ENCODE results near the gene C22orf15.
A peak's percentile ranks its signal among the peaks of the same experiment; 100 is the strongest.

C22orf15 gene

DNA sequence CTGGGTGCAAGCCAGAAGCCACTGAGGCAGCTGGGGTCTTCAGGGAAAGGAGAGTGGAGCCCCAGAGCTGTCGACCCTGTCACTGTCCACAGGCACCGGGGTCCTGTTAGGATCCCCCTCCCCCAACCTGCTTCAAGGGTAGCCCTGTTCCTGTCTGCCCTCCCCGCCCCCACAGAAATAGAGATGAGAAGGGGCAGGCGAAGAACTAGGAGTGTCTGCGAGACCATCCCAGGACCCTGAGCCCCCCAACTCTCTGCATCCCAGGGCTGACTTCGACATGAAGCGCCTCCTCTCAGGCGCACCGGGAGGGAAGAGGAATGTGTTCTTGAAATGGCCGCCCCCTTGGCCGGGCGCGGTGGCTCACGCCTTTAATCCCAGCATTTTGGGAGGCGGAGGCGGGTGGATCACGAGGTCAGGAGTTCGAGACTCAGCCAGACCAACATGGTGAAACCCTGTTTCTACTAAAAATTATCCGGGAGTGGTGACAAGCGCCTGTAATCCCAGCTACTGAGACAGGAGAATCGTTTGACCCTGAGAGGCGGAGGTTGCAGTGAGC is 11.3 kb upstream of the C22orf15 start:
- no peak for DNase-seq

DNA sequence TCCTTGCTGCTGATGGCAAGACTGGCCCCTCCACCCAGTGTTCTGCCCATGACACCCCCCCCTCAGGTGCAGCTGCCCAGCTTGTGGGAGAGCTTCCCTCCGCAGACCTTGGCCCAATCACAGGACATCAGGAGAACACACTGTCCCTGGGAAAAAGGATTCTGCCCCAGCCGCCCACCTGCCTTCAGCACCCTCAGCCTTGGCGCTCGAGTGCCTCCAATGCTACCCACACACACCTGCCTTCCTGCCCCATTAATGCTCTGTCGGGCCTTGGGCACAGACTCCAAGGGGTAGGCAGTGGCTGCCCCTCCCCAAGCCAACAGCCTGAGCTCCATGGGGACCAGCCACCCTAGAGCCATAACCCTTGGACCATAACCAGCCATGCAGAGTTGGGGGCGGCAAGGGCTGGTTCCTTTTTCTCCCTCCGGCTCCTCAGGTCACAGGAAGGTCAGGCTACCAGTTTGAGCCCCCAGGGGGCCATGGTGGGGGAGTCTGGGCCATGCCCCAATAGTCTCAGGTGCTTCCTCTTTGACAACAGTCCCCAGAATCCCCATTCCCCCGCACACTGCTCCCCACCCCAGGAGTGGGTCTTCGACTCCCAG is 10.6 kb upstream of the C22orf15 start:
- no peak for DNase-seq

DNA sequence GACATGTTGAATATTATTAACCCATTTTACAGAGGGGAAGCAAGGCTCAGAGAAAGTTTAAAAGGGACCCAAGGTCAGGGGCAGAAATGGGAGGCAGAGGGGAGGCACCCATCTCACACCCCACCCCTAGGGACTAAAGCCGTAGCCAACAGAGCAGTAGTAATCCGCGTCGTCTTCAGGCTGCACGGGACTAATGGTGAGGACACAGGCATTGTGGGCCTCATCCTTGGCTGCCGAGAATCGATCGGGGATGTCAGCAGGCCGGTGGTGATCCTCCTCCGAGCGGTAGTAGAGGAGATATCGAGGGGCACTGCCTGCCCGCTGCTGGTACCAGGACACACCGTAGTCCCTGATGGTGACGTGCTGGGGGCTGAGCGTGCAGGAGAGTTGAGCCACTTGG is 10.0 kb upstream of the C22orf15 start:
- no peak for DNase-seq

DNA sequence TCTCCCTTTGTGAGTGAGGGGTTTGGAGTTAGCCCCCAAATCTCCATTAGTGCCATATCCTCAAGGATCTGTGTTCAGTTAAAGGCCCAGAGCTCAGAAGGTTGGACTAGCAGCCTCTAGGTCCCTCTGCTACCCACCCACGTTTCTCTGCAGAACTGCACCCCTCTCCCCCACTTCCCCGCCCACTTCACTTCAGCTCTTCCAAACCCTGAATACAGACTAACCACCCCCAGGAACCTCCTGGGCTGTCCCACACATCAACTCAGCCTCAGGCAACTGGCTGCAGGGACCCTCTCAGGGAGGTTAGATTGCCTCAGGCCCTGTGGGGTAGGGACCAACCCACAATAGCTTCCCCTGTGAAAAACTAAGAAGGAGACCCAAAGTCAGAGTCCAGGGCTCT is 9.4 kb upstream of the C22orf15 start:
- DNase-seq, result no peak

DNA sequence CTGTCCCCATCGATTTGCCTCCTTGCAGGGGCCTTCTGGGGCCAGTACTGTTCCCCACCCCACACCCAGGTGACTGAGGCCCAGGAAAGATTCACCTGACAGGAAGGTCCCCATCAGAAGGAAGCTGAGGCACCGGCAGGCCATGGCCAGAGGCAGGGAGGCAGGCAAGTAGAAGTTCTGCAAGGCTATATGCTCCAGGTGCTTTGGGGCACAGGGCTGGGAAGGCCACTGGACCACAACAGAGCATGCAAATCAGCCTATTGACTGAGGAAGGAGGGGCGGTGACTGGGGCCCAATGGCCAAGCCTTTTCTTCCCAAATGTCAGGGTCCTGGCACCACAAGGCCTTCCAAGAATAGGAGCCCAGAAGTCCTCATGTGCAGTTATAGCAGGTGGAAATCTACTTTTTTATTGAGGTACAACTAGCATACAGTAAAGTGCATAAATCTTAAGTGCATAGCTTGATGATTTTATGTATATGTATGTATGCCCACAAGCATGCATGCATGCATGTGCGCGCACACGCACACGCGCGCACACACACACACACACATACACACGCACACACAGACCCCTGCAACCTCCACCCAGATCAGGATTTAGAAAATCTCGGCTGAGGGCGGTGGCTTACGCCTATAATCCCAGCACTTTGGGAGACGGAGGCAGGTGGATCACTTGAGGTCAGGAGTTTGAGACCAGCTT is 8.4 kb upstream of the C22orf15 start, which contains the start of gene VPREB3:
VPREB3 (minus strand) TSS at position 206 of the 700 bp plus-strand sequence; CDS start at position 144, 62 bp downstream.
- DNase-seq, result no peak

DNA sequence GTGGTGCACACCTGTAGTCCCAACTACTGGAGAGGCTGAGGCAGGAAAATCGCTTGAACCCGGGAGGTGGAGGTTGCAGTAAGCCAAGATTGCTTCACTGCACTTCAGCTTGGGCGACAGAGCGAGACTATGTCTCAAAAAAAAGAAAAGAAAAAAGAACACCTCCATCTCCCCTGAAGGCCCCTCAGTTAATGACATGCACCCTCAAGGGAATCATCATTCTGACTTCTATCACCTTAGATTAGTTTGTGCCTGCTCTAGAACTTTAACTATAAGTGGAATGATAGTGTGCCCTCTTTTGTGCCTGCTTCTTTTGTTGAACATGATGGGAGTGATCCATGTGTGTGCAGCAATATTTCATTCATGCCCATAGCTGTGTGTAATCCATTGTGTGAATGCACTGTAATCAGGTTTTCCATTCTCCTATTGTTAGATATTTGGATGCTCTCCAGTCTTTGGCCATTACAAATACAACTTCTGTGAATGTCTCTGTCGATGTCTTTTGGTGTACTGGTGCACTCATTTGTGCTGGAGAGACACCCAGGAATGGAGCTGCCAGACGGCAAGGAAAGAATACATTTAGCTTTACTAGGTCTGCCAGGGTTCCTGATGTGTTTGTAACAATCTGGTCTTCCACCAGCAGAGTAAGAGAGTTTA is 7.7 kb upstream of the C22orf15 start:
- DNase-seq, result no peak

DNA sequence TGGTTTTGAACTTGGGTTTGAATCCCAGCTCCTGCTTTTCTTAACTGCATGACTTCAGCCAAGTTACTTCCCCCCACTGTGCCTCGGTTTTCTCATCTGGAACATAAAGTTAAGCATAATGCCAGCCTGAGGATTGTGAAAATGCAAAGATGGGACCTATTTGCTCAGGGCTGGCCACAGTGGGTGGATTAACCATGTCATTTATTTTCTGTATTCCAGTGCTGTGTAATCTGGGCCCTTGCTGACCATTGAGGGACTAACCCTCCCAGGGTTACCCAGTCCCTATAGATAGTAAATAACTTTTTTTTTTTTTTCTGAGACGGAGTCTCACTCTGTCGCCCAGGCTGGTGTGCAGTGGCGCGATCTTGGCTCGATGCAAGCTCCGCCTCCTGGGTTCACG is 7.1 kb upstream of the C22orf15 start:
- no peak for DNase-seq

DNA sequence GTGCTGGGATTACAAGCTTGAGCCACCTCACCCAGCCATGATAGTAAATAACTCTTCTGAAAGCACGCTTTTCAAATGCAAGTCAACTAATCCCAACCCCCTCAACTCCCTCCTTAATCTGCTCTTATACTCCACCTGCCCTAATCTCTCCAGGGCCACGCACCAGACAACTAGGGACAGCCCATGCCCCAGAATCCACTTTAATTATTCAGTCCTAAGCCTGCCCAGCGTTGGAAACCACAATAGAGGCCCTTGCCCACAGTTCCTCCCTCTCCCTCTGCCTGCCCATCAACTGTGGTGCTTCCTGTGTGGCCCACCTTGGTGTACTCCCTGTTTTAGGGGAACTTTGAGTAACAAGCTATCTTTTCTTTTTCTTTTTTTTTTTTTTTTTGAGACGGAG is 5.9 kb upstream of the C22orf15 start:
- DNase-seq, result no peak

DNA sequence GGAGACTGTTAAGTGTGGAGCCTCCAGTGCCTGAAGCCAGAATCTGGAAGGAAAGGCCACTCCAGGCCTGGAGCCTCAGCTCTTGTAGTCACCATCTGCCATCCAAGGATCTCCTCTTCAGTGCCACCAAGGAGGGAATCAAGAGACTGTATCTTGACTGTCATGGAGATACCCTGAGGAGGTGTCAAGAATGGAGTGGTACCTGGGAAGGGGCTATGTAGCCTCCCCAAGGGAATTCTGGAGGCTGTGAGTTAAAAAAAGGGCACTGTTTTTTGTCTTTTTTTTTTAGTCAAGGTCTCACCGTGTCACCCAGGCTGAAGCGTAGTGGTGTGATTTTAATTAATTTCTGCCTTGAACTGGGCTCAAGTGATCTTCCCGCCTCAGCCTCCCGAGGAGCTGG is 3.2 kb upstream of the C22orf15 start:
- no peak for DNase-seq

DNA sequence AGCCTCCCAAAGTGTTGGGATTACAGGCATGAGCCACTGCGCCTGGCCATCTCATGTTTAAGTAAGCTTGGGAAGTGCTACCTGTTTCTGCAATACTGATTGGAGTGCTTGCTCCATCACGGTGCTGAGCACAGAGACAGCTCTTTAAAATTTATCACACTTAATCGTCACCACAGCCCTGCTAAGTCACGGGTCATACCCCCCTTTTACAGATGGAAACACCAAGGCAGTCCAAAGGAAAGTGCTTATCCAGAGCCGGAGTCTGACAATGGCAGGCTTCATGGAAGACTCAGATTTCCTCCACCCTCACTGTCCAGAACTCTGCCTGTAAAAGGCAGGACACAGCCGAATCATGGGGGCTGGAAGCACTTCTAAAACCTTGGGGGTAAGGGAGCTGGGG is 2.7 kb upstream of the C22orf15 start:
- DNase-seq, result no peak

DNA sequence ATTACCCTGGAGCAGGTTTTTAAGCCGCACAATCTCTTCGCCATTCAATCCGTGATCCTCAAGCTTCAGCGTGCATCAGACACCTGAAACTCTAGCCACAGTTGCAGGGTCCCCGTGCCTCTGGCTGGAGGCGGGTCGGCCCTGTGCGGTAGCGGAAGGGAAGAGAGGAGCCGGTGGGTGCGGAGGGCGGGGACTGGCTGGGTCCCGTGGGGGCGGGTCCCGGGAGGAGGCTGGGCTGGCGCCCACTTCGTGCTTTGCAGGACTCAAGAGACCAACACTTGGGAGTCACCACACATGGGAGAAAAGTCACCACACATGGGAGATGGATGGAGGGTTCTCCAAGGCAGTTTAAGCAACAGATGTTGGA is 772 bp downstream of the C22orf15 start:
- no peak for DNase-seq

DNA sequence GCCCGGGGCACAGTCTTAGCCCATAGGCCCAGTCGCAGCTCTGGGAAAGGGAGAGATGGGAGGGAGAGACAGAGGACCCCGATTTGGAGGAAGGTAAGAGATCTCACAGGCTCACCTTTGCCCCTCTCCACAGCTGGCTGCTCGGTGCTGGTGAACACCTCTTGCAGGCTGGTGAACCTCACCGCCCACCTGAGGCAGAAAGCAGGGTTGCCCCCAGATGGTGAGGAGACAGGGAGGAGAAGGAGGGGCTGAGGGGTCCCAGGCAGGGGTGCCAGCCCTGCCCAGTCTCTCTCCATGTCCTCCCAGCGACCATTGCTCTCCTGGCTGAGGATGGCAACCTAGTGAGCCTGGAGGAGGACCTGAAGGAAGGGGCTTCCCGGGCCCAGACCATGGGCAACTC is 1.2 kb downstream of the C22orf15 start:
- no peak for DNase-seq

DNA sequence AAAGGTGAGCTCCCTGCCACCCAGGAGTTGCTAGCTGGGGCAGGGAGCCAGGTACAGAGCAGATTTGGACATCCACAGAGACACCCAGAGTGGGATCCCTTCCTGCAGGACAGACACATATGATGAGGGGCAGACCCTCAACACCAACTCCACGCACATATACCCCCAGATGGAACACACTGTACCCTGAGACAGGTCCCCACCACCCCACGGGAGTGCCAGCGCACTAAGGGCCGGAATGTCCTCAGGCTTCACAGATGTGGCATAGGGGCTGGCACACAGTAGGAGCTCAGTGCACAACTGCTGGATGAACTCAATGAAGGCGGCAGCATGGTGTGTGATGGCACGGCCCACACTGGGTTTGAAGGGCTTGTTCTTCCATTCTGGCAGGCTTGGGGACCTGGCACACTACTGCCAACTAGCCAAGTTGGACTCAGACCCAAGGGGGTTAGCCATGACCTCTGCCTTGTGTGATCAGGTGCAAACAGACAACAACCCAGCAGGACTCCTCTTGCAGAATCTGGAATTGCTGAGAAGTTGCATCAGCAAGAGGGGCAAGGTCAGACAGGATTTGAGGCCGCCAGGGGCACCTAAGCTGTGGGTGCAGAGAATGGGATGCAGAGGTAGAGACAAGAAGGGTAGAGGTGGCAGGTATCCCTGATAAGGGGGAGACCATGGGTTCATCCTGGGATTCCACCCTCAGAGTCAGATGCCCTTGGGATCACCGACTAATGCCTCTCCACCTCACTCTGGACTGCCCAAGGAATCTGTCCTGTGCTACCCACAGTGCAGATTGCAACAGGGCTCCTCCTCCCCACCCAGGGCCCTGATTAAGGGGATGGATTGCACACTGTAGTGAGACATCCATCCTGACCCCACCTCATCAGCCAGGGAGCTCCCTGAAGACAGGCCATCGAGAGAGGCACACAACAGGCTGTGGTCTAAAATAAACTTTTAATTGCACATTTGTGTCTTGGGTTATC is 2.4 kb downstream of the C22orf15 start:
- no peak for DNase-seq

DNA sequence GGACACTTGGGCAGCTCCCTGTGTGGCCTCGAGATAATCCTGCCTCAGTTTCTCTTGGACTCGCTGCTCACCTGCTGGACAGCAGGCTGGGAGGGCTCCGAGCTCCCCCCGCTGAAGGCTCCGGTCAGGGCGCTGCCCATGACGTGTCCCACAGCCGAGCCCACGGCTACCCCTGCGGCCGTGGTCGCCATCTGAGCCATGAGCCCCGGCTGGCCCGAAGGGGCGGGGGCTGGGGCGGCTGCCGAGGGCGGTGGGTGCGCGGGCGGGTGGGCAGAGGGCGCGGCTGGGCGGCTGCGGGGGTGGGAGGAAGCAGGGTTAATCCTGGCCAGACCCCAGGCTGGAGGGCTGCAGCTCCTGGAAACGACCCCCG is 4.5 kb downstream of the C22orf15 start:
- no peak for DNase-seq

DNA sequence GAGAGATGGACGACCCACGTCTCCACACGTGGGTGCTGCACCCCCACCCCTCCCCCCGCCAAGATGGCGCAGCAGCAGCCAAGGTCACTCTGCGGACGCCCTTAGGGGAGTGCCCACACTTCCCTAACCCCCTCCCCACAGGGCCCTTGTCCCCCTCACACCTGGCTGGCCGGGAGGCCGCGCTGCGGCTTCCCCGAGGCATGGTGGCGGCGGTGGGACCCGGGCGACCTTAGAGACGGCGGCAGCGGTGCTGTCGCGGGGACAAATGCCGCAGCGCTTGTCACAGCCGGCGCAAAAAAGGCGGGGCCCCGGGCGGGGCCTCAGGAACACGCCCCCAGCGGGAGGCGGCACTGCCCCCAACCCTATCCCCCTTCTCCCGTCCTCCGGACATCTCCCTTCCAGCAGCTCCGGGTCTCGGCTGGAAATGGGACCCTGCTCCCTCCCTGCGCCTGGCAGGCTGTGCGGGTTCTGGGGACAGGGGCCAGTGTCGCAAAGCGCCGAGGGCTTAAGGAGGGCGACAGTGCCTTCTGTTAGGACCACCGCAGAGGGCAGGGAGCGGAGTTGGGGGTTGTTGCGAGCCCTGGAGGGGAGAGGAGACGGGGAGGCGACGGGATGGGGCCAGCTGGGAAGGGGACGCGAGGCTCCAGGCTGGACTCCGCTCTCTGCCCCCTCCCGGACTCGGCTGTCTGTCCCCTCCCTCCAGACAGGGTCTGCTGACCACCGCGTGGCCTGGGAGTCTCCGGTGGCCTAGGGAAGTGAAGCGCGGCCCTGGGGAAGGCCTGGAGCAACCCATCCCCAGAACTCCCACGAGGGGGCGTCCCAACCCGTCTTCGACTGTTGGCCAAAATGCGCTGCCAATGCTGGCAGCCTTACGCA is 5.1 kb downstream of the C22orf15 start, which contains the start of gene CHCHD10:
CHCHD10 (minus strand) TSS at position 300 of the 876 bp plus-strand sequence; CDS start at position 202, 98 bp downstream.
- DNase-seq, result peak; percentile 10

DNA sequence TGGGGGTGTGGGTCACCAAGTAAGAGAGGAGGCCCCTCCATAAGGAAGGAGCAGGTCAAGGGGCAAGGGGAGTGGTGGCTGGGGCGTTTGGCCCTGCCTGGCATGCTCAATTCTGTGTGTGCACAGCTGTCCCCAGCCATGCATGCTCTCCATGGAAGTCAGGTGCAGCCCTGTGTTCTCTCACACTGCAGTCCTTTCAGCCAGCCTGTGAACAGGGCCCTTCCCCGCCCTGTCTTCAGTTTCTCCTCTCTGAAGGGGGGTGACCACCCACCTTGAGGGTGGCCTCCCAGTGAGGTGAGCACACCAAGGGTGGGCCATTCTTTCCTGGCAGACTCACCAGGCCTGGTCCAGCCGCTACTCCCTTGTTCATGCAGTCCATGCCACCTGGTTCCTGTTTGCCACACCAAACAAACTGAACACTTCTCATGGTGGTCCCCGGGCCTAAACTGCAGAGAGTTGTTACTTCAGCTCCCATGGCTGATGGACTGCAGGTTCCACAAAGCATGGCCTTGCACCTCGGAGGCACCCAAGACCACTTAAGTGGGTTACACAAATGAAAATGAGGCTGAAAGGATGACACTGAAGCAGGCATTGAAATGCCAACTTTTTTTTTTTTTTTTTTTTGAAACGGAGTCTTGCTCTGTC is 6.7 kb downstream of the C22orf15 start:
- no peak for DNase-seq

DNA sequence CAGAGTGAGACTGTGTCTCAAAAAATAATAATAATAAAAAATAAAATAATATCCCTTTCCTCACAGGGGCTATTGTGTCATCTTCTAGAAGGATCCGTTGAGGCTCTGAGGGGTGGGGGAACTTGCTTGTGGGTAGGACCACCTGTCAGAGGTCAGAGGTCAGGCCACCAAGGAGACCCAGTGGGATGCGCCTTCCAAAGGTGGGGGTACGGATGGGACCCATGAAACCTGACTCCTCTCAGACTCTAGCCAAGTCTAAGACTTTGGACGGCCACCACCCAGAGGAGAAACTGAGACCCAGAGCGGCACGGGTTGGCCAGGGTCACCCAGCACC is 9.5 kb downstream of the C22orf15 start:
- DNase-seq, result no peak

DNA sequence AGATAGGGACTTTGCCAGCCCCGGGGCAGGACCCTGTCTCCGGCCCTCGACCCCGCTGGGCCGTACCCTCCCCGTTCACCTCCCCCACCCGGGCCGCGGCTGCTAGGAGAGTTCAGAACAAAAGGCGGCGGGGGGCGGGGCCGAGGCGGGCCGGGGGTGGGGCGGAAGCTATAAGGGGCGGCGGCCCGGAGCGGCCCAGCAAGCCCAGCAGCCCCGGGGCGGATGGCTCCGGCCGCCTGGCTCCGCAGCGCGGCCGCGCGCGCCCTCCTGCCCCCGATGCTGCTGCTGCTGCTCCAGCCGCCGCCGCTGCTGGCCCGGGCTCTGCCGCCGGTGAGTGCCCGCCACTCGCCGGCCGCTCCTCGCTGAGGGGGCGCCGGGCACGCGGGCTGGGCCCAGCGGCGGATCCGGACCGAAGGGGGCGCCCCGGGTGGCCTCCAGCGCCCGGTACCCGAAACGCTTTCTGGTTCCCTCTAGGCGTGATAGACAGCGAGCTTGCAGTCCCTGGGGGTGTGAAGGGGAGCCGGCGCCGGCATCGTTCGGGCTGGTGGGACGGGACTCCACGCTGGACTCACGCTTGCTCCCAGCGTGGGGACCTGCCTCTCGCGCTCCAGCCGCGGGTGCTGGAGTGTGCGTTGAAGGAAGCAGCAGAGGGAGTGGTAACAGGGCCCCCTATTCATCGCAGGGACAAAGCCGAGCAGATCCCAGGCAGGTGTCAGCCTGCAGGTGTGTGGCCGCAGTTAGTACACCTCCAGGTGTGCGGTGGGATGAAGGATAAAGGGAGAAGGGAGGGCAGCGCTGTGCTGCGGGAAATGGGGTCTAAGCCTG is 10.1 kb downstream of the C22orf15 start, which contains the start of gene MMP11:
MMP11 (plus strand) TSS at position 201 of the 825 bp plus-strand sequence; CDS start at position 223, 22 bp downstream.
- DNase-seq, result no peak

DNA sequence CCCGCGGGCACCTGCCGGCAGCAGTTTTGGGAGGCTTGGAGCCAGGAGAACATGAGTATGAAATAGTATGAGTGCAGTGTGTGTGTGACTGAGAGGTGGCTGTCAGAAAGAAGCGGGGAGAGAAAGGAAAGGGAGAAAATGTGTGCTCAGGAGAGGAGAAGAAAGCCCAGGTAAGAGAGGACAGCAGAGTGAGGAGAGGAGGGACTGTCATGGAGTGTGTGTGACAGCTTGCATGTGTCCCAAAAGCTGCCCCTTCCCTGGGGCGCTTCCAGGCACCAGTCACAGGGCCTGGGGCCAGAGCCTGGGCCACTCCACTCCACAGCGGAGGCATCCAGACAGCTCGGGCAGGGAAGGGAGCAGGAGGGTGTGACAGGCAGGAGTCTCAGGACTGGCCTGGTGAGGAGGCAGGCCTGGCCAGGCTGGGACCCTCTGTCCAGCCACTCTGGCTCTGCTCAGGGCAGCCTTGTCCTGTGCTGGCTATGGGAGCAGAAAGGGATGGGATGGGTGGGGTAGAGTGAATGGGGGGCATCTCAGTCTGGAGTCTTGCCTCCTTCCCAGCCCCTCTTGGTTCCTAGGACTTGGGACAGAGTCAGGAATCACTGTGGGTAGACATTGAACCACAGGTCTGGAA is 10.8 kb downstream of the C22orf15 start:
- DNase-seq, result no peak

Data from DMS 273 treated with DMSO at 0.1 percent for 48 hours (cell line).